ENCODE measurements around the gene GRB10.

GRB10 gene

DNA sequence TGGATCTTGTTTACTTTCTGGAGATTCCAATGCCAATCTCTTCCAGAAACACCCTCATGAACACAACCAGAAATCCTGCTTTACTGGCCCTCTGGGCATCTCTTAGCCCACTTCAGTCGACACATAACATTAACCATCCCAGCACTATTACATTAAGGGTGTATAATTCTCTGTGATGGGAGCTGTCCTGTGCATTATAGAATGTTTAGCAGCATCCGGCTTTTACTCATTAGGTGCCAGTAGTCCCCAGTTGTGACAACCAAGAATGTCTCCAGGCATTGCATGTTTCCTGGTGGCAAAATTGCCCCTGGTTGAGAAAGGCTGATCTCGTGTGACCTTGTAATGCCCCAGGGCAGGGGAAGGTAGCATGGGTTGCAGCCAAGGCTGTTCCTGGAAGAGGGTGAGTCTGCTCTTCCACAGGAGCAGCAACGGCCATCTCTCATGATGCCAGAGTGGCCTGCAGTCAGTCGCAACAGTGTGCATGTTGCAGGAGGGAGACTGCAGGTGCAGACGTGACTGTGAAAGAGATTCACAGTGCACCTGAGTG, 214.9 kb downstream of the GRB10 start:
- H3K9ac ChIP-seq (ENCODE audit: low read length): no peak overlapping the region
- no peaks in the 10 kb centered on the region for H3K4me1 ChIP-seq (ENCODE audit: insufficient read depth, low read length)
- H3K36me3 ChIP-seq (ENCODE audit: insufficient read depth, low read length): no peaks in the 10 kb centered on the region
- H3K27ac ChIP-seq (ENCODE audit: low read depth, low read length): no peak overlapping the region
- no peak overlapping the region for H3K4me3 ChIP-seq (ENCODE audit: low read depth in 1 of 2, low read length in 2 of 2)
- no peaks in the 10 kb centered on the region for H3K27me3 ChIP-seq (ENCODE audit: control insufficient read depth in 1 of 2, insufficient read depth in 2 of 2, low read length in 2 of 2)
- no peaks in the 10 kb centered on the region for H3K9me3 ChIP-seq (ENCODE audit: low read length)

DNA sequence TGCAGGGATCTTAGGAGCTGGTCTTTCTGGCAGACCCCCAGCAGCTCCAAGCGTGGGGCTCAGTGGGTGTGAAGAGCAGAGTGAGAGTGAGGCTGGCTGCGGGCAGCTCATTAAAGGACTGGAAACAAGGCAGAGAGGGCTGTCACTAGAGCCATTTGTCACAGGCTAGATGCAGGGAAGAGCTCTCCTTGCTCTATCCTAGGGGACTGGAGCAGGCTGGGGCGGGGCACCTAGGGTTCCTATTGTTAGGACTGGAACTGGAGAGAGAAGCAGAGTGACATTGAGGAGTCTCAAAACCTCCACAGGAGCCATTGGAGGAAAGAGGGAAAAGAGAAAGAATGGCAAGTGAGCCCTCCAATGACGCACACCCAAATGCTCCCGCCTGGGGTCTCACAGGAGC, 216.7 kb downstream of the GRB10 start:
- no peak overlapping the region for H3K27ac ChIP-seq (ENCODE audit: low read depth, low read length)
- H3K27me3 ChIP-seq (ENCODE audit: control insufficient read depth in 1 of 2, insufficient read depth in 2 of 2, low read length in 2 of 2): no peaks in the 10 kb centered on the region
- H3K4me1 ChIP-seq (ENCODE audit: insufficient read depth, low read length): no peaks in the 10 kb centered on the region
- no peaks in the 10 kb centered on the region for H3K36me3 ChIP-seq (ENCODE audit: insufficient read depth, low read length)
- H3K4me3 ChIP-seq (ENCODE audit: low read depth in 1 of 2, low read length in 2 of 2): no peak overlapping the region
- no peak overlapping the region for H3K9ac ChIP-seq (ENCODE audit: low read length)
- H3K9me3 ChIP-seq (ENCODE audit: low read length): no peaks in the 10 kb centered on the region

DNA sequence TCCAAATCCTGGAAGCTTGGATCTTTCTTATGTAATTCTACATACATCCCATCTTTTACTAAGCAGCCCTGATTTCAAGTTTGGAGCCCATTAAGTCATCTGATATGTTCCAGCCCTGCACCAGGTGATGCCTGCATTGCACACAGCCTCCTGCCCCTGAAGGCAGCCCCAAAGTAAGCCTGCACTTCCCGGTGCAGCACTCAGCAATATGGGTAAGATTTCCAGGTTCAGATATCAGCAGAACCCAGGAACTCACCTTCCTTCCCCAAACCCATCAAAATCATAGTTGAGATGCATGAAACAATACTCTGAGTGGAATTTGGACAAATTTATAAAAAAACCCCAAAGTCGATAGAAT, 217.2 kb downstream of the GRB10 start:
- Histone ChIP-seq H3K9ac (ENCODE audit: low read length) (no peak overlapping the region), H3K27me3 (ENCODE audit: control insufficient read depth in 1 of 2, insufficient read depth in 2 of 2, low read length in 2 of 2) (no peaks in the 10 kb centered on the region), H3K4me3 (ENCODE audit: low read depth in 1 of 2, low read length in 2 of 2) (no peak overlapping the region), H3K36me3 (ENCODE audit: insufficient read depth, low read length) (no peaks in the 10 kb centered on the region), H3K4me1 (ENCODE audit: insufficient read depth, low read length) (no peaks in the 10 kb centered on the region), H3K27ac (ENCODE audit: low read depth, low read length) (no peak overlapping the region), H3K9me3 (ENCODE audit: low read length) (no peaks in the 10 kb centered on the region)

DNA sequence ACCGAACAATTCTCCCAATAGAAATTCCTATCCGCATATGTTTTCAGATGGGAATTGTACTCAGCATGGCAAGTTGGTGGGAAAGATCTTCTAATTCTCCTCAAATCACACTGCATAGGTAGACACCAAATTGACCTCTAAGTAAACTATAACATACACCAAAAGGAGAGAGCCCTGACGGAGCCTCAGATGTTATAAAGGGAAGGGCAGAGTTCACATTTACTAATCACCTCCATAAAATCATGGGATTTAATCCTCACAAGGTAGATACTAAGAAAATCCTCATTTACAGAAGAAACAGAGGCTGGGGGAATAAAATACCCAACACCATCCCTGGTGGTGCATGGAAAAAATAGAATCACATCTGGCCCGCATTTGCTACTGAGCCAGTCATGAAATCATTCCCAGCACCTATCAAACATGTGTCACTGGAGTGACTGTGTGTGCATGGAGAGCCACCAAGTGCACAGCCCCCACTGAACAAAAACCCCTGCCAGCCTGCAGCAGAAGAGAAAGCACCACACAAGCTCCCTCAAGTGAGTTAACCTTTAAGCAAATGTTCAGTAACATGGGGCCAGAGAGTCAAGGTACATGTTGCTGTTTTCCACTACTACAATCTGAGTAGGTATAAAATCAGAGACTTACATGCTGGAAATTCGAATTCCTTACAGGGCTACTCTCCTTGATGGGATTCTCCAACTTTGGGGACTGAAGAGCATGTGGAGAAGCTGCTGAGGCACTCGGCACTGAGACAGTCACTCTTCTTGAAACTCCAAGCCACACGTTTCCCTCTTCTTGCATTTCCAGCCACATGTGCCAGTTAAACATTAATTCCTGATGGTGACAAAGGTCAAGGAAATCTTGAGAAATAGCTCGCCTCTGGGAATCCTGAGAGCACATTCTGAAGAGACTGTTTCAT, 217.8 kb downstream of the GRB10 start, which contains the start of gene DDC:
Gene DDC, minus strand, starts transcription at position 766 of the 919 bp plus-strand sequence. CDS start 21,320 bp downstream, outside the sequence.
- H3K27ac ChIP-seq (ENCODE audit: low read depth, low read length): no peak within 1 kb of the TSS
- H3K9ac ChIP-seq (ENCODE audit: low read length): no peak within 1 kb of the TSS
- no peaks in the 10 kb centered on the region for H3K36me3 ChIP-seq (ENCODE audit: insufficient read depth, low read length)
- H3K4me1 ChIP-seq (ENCODE audit: insufficient read depth, low read length): no peaks in the 10 kb centered on the region
- H3K9me3 ChIP-seq (ENCODE audit: low read length): no peaks in the 10 kb centered on the region
- H3K4me3 ChIP-seq (ENCODE audit: low read depth in 1 of 2, low read length in 2 of 2): no peak within 1 kb of the TSS
- H3K27me3 ChIP-seq (ENCODE audit: control insufficient read depth in 1 of 2, insufficient read depth in 2 of 2, low read length in 2 of 2): no peaks in the 10 kb centered on the region

DNA sequence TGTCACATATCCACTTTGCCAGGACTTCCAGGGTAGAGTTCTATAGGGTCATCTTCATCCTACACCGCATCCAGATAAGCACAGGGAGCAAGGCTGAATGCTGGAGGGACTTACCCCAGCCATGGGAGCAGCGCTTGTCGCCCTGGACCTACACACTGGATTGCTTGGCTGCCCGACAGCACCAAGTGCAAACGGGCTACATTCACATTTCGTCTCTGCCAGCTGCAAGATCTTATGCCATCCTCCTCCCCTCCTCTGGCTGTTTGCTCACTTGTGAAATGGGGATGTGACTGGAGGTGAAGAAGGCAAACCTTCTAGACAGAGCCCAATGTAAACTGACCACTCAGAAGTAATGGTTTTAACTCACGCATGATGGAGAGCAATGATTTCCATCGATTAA, 218.5 kb downstream of the GRB10 start:
- H3K9ac ChIP-seq (ENCODE audit: low read length): no peak overlapping the region
- H3K27me3 ChIP-seq (ENCODE audit: control insufficient read depth in 1 of 2, insufficient read depth in 2 of 2, low read length in 2 of 2): no peaks in the 10 kb centered on the region
- H3K27ac ChIP-seq (ENCODE audit: low read depth, low read length): no peak overlapping the region
- H3K9me3 ChIP-seq (ENCODE audit: low read length): no peaks in the 10 kb centered on the region
- H3K4me1 ChIP-seq (ENCODE audit: insufficient read depth, low read length): no peaks in the 10 kb centered on the region
- no peak overlapping the region for H3K4me3 ChIP-seq (ENCODE audit: low read depth in 1 of 2, low read length in 2 of 2)
- H3K36me3 ChIP-seq (ENCODE audit: insufficient read depth, low read length): no peaks in the 10 kb centered on the region

DNA sequence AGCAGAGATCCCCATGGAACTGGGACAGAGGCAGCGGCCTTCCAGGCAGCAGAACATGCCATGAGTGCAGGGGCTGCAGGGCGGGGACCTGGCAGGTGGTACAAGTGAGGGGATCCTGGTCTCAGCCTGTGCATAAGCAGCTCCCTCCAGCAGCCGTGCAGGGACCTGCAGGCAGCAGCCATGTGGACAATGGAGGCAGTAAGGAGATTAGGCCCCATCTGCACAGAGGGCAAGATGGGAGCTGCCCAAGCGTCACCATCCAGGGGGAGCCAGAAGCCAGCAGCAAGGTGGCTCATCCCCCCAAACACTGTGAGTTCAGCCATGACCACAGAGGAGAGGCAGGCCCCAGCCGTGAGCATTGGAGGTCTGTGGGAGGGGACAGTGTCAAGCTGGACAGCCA, 220.6 kb downstream of the GRB10 start:
- Histone ChIP-seq H3K36me3 (ENCODE audit: insufficient read depth, low read length) (no peaks in the 10 kb centered on the region), H3K27ac (ENCODE audit: low read depth, low read length) (no peak overlapping the region), H3K4me3 (ENCODE audit: low read depth in 1 of 2, low read length in 2 of 2) (no peak overlapping the region), H3K9ac (ENCODE audit: low read length) (no peak overlapping the region), H3K4me1 (ENCODE audit: insufficient read depth, low read length) (no peaks in the 10 kb centered on the region), H3K27me3 (ENCODE audit: control insufficient read depth in 1 of 2, insufficient read depth in 2 of 2, low read length in 2 of 2) (no peaks in the 10 kb centered on the region), H3K9me3 (ENCODE audit: low read length) (no peaks in the 10 kb centered on the region)

DNA sequence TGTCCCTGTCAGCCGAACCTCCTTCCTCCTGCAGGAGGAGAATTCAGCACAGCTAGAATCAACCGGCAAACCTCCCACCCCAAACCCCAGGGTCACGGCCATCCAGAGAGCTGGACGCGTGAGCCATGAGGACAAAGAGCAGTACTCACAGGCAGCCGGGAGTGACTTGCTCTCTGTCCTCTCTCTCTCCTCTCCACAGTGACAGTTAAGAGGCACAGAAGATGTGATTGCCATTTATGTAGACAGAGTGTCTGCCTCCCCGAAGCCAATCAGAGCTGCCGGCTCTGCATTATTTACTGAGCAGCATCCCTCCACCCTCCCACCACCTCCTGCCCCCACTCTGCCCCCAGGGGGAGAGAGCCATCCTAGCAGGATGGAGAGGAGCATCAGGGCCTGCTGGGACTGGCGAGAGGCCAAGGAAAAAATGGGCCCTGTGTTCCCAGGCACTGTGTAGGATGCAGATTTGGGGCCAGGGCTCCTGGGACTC, 221.8 kb downstream of the GRB10 start:
- Histone ChIP-seq H3K27me3 (ENCODE audit: control insufficient read depth in 1 of 2, insufficient read depth in 2 of 2, low read length in 2 of 2) (no peaks in the 10 kb centered on the region), H3K27ac (ENCODE audit: low read depth, low read length) (no peak overlapping the region), H3K9ac (ENCODE audit: low read length) (no peak overlapping the region), H3K9me3 (ENCODE audit: low read length) (no peaks in the 10 kb centered on the region), H3K36me3 (ENCODE audit: insufficient read depth, low read length) (no peaks in the 10 kb centered on the region), H3K4me1 (ENCODE audit: insufficient read depth, low read length) (no peaks in the 10 kb centered on the region), H3K4me3 (ENCODE audit: low read depth in 1 of 2, low read length in 2 of 2) (no peak overlapping the region)

DNA sequence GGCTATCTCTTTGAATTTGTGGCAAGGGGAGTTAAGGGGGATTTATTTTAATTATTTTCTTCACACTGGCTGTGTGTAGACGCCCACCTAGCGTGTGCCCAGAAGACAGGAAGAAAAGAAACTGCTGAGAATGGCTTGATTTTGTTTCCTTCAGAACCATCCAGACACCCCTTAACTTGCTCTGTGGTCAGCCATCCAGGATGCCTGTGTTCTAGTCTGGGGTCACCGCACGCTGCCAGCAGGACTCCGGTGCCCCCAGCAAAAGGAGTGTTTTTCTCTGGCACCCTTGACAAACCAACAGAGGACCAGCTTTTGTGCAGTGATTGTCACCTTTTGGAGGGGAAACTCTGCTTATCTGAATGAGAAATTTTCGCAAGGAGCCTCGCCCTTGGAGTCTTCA, 222.8 kb downstream of the GRB10 start:
- H3K4me1 ChIP-seq (ENCODE audit: insufficient read depth, low read length): no peaks in the 10 kb centered on the region
- H3K9me3 ChIP-seq (ENCODE audit: low read length): no peaks in the 10 kb centered on the region
- no peak overlapping the region for H3K9ac ChIP-seq (ENCODE audit: low read length)
- H3K27ac ChIP-seq (ENCODE audit: low read depth, low read length): no peak overlapping the region
- no peaks in the 10 kb centered on the region for H3K27me3 ChIP-seq (ENCODE audit: control insufficient read depth in 1 of 2, insufficient read depth in 2 of 2, low read length in 2 of 2)
- H3K36me3 ChIP-seq (ENCODE audit: insufficient read depth, low read length): no peaks in the 10 kb centered on the region
- H3K4me3 ChIP-seq (ENCODE audit: low read depth in 1 of 2, low read length in 2 of 2): no peak overlapping the region

DNA sequence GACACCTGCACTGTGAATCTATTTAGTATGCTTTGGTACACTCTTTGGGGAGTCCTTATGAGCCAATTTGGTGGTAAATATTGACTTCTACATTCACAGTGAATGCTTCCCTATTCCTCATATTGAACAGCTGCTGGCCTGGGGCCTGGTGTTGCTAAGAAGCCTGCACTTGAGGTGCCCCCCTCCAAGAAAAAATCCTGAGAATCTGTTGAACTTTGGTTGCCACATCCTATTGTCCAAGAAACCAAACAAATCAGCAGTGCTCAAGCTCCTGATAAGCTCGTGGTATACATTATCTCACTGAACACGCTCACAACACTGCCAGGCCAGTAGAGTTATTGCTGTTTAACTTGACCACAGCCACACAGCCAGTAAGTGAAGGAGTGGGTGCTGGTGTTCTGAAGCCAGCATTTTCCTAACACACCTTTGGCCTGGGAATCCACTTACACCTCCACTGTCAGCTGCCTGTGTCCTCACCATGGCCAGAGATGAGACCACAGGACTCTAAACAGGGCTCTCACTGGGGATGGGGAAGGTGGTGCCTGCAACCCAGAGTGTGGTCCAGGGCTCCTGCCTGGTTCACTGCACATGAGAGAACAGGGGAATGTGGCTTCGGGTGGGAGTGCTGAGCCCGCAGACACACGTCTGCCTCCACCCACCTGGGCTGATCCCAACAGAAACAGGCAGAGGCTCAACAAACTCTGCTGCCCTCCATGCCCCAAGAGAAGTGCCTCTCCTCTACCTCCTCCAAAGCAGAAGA, 224.2 kb downstream of the GRB10 start:
- H3K27ac ChIP-seq (ENCODE audit: low read depth, low read length): no peak overlapping the region
- H3K4me3 ChIP-seq (ENCODE audit: low read depth in 1 of 2, low read length in 2 of 2): no peak overlapping the region
- H3K36me3 ChIP-seq (ENCODE audit: insufficient read depth, low read length): no peaks in the 10 kb centered on the region
- H3K4me1 ChIP-seq (ENCODE audit: insufficient read depth, low read length): no peaks in the 10 kb centered on the region
- no peaks in the 10 kb centered on the region for H3K9me3 ChIP-seq (ENCODE audit: low read length)
- no peak overlapping the region for H3K9ac ChIP-seq (ENCODE audit: low read length)
- H3K27me3 ChIP-seq (ENCODE audit: control insufficient read depth in 1 of 2, insufficient read depth in 2 of 2, low read length in 2 of 2): no peaks in the 10 kb centered on the region

DNA sequence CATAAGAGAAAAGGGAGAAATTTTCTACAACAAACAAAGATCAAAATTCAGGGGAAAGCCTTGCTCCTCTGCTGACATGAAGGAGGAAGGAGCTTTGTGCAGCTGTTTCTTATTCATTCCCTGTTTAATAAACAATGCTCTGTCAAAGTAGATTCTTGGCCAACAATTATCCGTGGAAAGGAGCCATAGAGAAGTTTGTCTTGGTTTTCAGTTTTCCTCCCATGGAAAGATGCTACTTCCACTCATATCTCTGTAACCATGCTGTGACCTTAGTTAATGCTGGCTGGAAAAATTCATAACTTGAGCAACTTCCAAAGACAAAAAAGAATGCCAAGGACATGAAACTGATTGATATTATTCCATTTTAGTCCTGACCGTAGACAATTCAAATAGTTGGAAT, 225.6 kb downstream of the GRB10 start:
- Histone ChIP-seq H3K9me3 (ENCODE audit: low read length) (no peaks in the 10 kb centered on the region), H3K27me3 (ENCODE audit: control insufficient read depth in 1 of 2, insufficient read depth in 2 of 2, low read length in 2 of 2) (no peaks in the 10 kb centered on the region), H3K9ac (ENCODE audit: low read length) (no peak overlapping the region), H3K4me3 (ENCODE audit: low read depth in 1 of 2, low read length in 2 of 2) (no peak overlapping the region), H3K27ac (ENCODE audit: low read depth, low read length) (no peak overlapping the region), H3K36me3 (ENCODE audit: insufficient read depth, low read length) (no peaks in the 10 kb centered on the region), H3K4me1 (ENCODE audit: insufficient read depth, low read length) (no peaks in the 10 kb centered on the region)

DNA sequence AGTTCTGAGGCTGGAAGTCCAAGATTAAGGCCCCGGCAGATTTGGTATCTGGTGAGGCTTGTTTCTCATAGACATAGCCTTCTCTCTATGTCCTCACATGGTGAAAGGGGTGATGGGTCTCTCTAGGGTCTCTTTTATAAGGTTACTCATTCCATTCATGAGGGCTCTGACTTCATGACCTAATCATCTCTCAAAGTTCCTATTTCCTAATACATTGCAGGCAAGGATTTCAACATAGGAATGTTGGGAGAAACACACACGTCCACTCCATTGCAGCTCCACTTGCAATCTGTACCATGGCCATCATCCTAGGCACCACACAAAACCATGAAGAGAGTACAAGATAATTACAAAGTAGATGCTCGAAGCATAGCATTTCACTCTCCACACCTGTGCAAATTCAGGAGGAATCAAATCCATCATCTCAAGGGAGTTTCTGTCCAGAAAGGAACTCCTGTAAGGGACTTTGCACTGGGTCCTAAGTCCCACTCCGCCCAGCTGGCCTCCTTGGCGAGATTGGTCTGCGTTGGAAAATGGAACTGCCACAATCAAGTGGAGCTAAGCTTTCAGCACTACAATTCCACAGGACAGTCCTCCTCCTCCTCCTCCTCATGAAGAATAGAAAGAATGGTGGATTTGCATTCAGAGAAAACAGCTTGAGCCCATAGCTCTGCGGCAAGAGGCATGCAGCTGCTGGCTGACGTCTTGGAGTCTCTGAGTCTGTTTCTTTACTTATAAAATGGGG, 226.3 kb downstream of the GRB10 start:
- Histone ChIP-seq H3K27ac (ENCODE audit: low read depth, low read length) (no peak overlapping the region), H3K4me1 (ENCODE audit: insufficient read depth, low read length) (no peaks in the 10 kb centered on the region), H3K4me3 (ENCODE audit: low read depth in 1 of 2, low read length in 2 of 2) (no peak overlapping the region), H3K9ac (ENCODE audit: low read length) (no peak overlapping the region), H3K9me3 (ENCODE audit: low read length) (no peaks in the 10 kb centered on the region), H3K36me3 (ENCODE audit: insufficient read depth, low read length) (no peaks in the 10 kb centered on the region), H3K27me3 (ENCODE audit: control insufficient read depth in 1 of 2, insufficient read depth in 2 of 2, low read length in 2 of 2) (no peaks in the 10 kb centered on the region)
